CD8-positive, alpha-beta memory T cell (primary cell): Measurements from ENCODE around the gene SNX7. TPM values are rescaled to one million over a fixed set of nuclear protein-coding genes. Genes with fewer than 3 reads are reported as not detected.

ENCODE experiments used
- CTCF ChIA-PET: fragments of 350-600 bp; sonication (Branson Sonifier 250); formaldehyde crosslinking; loops from one replicate; lab custom pipeline; 2021; ENCODE audit warnings: antibody characterized with exemption; lab: Charles Lee
- POLR2A ChIA-PET: fragments of 350-600 bp; sonication (Branson Sonifier 250); formaldehyde crosslinking; loops from one replicate; lab custom pipeline; 2021; ENCODE audit warnings: antibody characterized with exemption; lab: Charles Lee
- DNase-seq, 5 donors: peaks; one replicate each; pipeline versions ENCODE4 v3.0.0 to v3.0.0-alpha.2; 2020 to 2022; ENCODE audit warnings: mixed read lengths in 1 of 5
- H3K27ac ChIP-seq: one replicate; pipeline ENCODE4 v1.7.0; 2013; ENCODE audit warnings: low read depth, mild to moderate bottlenecking, low read length, moderate library complexity
- H3K27me3 ChIP-seq: 2 replicates; pipeline ENCODE4 v1.7.0; 2013; ENCODE audit warnings: low read length, mild to moderate bottlenecking; ENCODE audit not compliant: insufficient read depth, poor library complexity, severe bottlenecking
- H3K36me3 ChIP-seq: 2 replicates; pipeline ENCODE4 v1.7.0; 2013; ENCODE audit warnings: mild to moderate bottlenecking, low read length, moderate library complexity; ENCODE audit not compliant: insufficient read depth
- H3K4me1 ChIP-seq: 2 replicates; pipeline ENCODE4 v1.7.0; 2013; ENCODE audit warnings: mild to moderate bottlenecking, low read length, moderate library complexity; ENCODE audit not compliant: insufficient read depth
- H3K4me3 ChIP-seq: 2 replicates; pipeline ENCODE4 v1.7.0; 2013; ENCODE audit warnings: mild to moderate bottlenecking, low read length
- H3K9me3 ChIP-seq: 2 replicates; pipeline ENCODE4 v1.7.0; 2013; ENCODE audit warnings: mild to moderate bottlenecking, low read length
- H3K27ac Mint-ChIP-seq, 8 donors: one replicate each; pipeline ENCODE4 v1.8.0; 2020 to 2021; ENCODE audit warnings: mixed read lengths in 8 of 8, mild to moderate bottlenecking in 6 of 8, inconsistent platforms in 3 of 8, moderate library complexity in 3 of 8
- H3K27me3 Mint-ChIP-seq, 2 donors: one replicate each; pipeline ENCODE4 v1.8.0; 2020 to 2021; ENCODE audit warnings: mixed read lengths in 2 of 2, mild to moderate bottlenecking in 1 of 2, moderate library complexity in 1 of 2
- H3K36me3 Mint-ChIP-seq, 3 donors: one replicate each; pipeline ENCODE4 v1.8.0; 2020 to 2021; ENCODE audit warnings: mixed read lengths in 3 of 3, inconsistent platforms in 1 of 3, mild to moderate bottlenecking in 1 of 3
- H3K4me1 Mint-ChIP-seq, 3 donors: one replicate each; pipeline ENCODE4 v1.8.0; 2020 to 2021; ENCODE audit warnings: mixed read lengths in 3 of 3, inconsistent platforms in 1 of 3, mild to moderate bottlenecking in 1 of 3
- H3K4me3 Mint-ChIP-seq, 7 donors: one replicate each; pipeline ENCODE4 v1.8.0; 2020 to 2021; ENCODE audit warnings: mixed read lengths in 7 of 7, mild to moderate bottlenecking in 6 of 7, moderate library complexity in 4 of 7, inconsistent platforms in 2 of 7
- H3K9me3 Mint-ChIP-seq, 5 donors: one replicate each; pipeline ENCODE4 v1.8.0; 2020 to 2022; ENCODE audit warnings: mixed read lengths in 5 of 5, mild to moderate bottlenecking in 3 of 5, moderate library complexity in 2 of 5, inconsistent platforms in 1 of 5
- polyA plus RNA-seq: library from polyadenylated mRNA; unstranded; fragments of 300-500 nt; fragmentation: Illumina TruSeq; gene quantifications from one replicate; pipeline ENCODE4 v1.2.3, GENCODE V29; 2021
- total RNA-seq, 2 experiments: library from RNA; stranded (reverse); gene quantifications; one replicate each; pipeline ENCODE4 v1.2.3, GENCODE V29; 2021

Gene SNX7
- total and polyA plus RNA-seq, 3 experiments from 2014 or later, result 0.11 to 1.3 TPM; not detected in 1

DNA sequence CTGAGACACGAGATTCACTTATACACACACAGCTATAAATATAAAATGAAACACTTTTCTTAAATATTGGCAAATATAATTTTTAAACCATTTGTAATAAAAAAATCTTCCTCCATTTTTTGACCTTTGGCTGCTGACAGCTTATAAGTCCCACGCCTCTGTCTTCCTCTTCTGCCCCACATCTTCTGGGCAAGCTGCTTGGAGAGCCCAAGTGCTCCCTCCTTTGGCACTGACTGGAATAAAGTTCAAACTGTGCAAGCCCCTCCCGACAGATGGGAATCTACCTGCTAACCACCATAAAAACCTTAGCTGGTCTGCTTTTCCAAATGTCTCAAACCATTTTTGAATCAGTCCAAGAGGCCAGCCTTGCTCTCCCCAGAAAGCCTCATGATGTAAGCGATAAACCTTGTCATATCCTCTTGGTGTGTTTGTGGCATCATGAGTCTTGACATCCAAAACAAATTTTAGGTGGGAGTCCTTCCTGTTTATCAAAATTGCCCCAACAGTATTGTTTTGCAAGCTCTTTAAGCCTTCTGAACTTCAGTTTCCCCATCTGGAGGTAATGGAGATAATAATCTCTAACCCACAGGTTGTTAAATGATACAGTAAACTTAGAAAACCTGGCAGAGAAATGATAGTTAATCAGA, 99.8 kb downstream of the SNX7 start:
- Mint-ChIP-seq H3K4me1 (peaks cover 4 to 11% (median 11%) of the 10 kb centered on the region in 3 donors), H3K27ac (no peak overlapping the region), H3K4me3 (no peak overlapping the region), H3K36me3 (peaks cover 0 to 3% (median 0%) of the 10 kb centered on the region in 3 donors), H3K9me3 (no peaks in the 10 kb centered on the region), H3K27me3 (peaks cover 0 to 4% of the 10 kb centered on the region in 2 donors)
- Histone ChIP-seq H3K27me3 (no peaks in the 10 kb centered on the region), H3K27ac (no peak overlapping the region), H3K36me3 (no peaks in the 10 kb centered on the region), H3K4me3 (no peak overlapping the region), H3K9me3 (no peaks in the 10 kb centered on the region), H3K4me1 (no peaks in the 10 kb centered on the region)
- no peak for DNase-seq
- ChIA-PET POLR2A (no interaction called here), CTCF (interaction anchor here (0.5 to 1.1 kb wide), 2 partner anchors 12 to 1482 kb away, joined by 3 read pairs; no protein-coding TSS in a partner anchor)

DNA sequence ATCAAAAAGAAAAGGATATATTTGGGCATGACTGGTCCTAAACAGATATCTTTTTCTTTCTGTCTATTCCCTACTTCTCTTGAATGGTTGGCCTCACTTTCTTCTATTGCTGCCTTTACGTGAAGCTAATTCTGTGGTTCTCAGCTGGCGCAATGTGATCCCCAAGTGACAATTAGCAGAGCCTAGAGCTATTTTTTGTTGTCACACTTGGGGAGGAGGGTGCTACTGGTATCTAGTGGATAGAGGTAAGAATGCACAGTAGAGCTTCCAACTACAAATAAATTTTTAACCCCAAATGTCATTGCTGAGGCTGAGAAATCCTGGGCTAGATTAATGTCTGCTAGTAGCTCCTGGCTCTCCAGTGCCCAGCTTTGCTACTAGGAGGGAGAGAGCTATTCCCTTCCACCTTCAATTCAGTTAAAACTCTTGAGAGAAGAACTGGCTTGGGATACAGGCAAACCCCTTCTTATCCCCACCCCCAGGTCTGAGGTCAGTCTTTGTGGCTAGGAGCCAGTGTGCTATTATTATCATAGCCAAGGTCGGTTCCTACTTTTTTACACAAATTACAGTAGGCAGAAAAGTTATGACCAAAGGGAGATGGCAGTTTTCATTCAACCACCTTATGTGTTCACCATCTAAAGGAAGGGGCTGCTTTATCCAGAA, 102.1 kb downstream of the SNX7 start:
- H3K36me3 Mint-ChIP-seq, result peaks cover 0 to 3% (median 0%) of the 10 kb centered on the region in 3 donors
- Histone ChIP-seq H3K9me3 (no peaks in the 10 kb centered on the region), H3K27me3 (no peaks in the 10 kb centered on the region), H3K27ac (no peak overlapping the region), H3K4me1 (no peaks in the 10 kb centered on the region), H3K36me3 (no peaks in the 10 kb centered on the region), H3K4me3 (no peak overlapping the region)
- no peak overlapping the region for H3K4me3 Mint-ChIP-seq
- ChIA-PET CTCF (no interaction called here), POLR2A (no interaction called here)
- H3K9me3 Mint-ChIP-seq, result no peaks in the 10 kb centered on the region
- peaks cover 4 to 11% (median 11%) of the 10 kb centered on the region in 3 donors for H3K4me1 Mint-ChIP-seq
- no peak overlapping the region for H3K27ac Mint-ChIP-seq
- H3K27me3 Mint-ChIP-seq, result peaks cover 0 to 6% of the 10 kb centered on the region in 2 donors
- no peak for DNase-seq

DNA sequence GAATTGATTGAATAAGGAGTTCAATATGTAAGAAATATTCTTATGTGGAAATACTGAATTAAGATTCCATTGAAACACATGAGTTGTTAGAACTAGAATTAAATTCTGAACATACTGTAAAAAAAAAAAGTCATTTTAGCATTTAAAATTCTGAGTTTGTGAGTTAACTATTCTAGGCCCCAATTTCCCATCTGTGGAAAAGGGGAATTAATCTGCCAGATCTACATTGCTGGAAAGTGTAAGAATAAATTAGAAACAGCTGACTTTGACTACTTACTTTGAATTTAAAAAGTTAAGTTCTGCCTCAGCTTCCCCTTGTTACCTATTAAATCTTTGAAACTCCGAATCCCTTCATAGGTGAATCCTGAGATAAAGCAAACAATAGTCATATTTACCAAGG, 103.0 kb downstream of the SNX7 start:
- Histone ChIP-seq H3K4me1 (no peaks in the 10 kb centered on the region), H3K4me3 (no peak overlapping the region), H3K27ac (no peak overlapping the region), H3K36me3 (no peaks in the 10 kb centered on the region), H3K9me3 (no peaks in the 10 kb centered on the region), H3K27me3 (no peaks in the 10 kb centered on the region)
- Mint-ChIP-seq H3K27ac (no peak overlapping the region), H3K4me3 (no peak overlapping the region), H3K36me3 (peaks cover 0 to 3% (median 0%) of the 10 kb centered on the region in 3 donors), H3K27me3 (peaks cover 3 to 6% of the 10 kb centered on the region in 2 donors), H3K9me3 (no peaks in the 10 kb centered on the region), H3K4me1 (peaks cover 4 to 11% (median 11%) of the 10 kb centered on the region in 3 donors)
- DNase-seq, result no peak
- ChIA-PET CTCF (no interaction called here), POLR2A (no interaction called here)

DNA sequence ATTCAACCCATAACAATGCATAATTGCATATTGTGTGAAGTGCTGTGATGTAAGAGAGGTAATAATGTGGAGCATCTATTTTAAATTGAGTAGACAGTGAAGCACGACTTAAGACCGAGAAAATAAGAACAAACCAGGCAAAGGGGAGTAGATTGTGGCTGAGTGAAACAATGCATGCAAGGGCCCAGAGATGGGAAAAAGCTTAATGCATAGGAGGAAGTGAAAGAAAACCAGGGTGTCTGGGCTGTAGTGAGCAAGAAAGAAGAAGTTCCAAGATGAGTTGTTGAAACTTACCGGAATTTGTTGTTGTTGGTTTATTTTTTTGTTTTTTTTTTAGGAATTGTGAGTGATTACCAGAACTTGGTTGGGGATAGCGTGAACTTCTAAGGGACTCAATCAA, 104.7 kb downstream of the SNX7 start:
- Histone ChIP-seq H3K4me3 (no peak overlapping the region), H3K4me1 (no peaks in the 10 kb centered on the region), H3K9me3 (no peaks in the 10 kb centered on the region), H3K27me3 (no peaks in the 10 kb centered on the region), H3K27ac (no peak overlapping the region), H3K36me3 (no peaks in the 10 kb centered on the region)
- no peak overlapping the region for H3K27ac Mint-ChIP-seq
- H3K27me3 Mint-ChIP-seq, result peaks cover 3 to 9% of the 10 kb centered on the region in 2 donors
- H3K9me3 Mint-ChIP-seq, result no peaks in the 10 kb centered on the region
- no peak overlapping the region for H3K4me3 Mint-ChIP-seq
- POLR2A ChIA-PET, result no interaction called here
- CTCF ChIA-PET, result no interaction called here
- H3K4me1 Mint-ChIP-seq, result peaks cover 3 to 11% (median 10%) of the 10 kb centered on the region in 3 donors
- no peak for DNase-seq
- peaks cover 0 to 3% (median 0%) of the 10 kb centered on the region in 3 donors for H3K36me3 Mint-ChIP-seq

DNA sequence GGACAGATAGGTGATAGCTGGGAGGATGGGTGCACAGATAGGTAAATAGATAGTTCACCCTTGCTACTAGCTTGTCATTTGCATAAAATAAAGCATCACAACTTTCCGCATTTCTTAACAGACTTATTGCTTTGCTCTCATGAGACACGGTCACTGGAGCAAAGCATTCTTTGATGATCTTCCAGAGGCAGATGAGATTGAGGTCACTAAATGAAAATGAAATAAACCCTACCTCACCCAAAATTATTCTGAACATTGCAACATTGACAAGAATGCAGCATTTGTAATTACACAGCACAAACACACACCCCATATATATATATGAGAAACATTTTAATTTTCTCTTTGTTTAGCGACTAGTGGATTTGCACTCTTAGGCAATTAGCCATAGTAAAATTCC, 107.6 kb downstream of the SNX7 start:
- Histone ChIP-seq H3K9me3 (no peaks in the 10 kb centered on the region), H3K36me3 (no peaks in the 10 kb centered on the region), H3K27ac (no peak overlapping the region), H3K27me3 (no peaks in the 10 kb centered on the region), H3K4me3 (no peak overlapping the region), H3K4me1 (no peaks in the 10 kb centered on the region)
- no peaks in the 10 kb centered on the region for H3K9me3 Mint-ChIP-seq
- H3K36me3 Mint-ChIP-seq, result peaks cover 0 to 3% (median 0%) of the 10 kb centered on the region in 3 donors
- no peaks in the 10 kb centered on the region for H3K4me1 Mint-ChIP-seq
- ChIA-PET CTCF (no interaction called here), POLR2A (no interaction called here)
- H3K27me3 Mint-ChIP-seq, result peaks cover 9 to 12% of the 10 kb centered on the region in 2 donors
- H3K27ac Mint-ChIP-seq, result no peak overlapping the region
- no peak overlapping the region for H3K4me3 Mint-ChIP-seq
- DNase-seq, result no peak

DNA sequence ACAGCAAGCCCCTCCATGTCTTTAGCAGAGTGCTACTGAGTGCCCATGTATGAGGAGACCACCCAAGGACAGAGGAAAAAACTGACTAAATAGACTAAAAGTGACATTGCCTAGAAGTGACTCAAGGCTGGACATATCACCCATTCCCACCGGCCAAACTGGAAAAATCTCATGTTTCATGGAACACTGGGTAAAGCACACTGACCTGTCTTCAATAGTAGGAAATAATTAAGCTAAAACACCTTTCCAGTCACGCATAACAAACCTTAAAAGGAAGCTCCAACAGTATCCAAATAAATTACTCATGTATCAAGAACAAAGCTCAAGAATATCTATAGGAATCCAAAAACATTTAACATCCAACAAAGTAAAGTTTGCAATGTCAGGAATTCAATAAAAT, 120.4 kb downstream of the SNX7 start:
- peaks cover 3 to 48% of the 10 kb centered on the region in 2 donors for H3K27me3 Mint-ChIP-seq
- H3K4me1 ChIP-seq, result no peaks in the 10 kb centered on the region
- CTCF ChIA-PET, result no interaction called here
- H3K9me3 Mint-ChIP-seq, result peaks cover 5 to 16% (median 6%) of the 10 kb centered on the region in 5 donors
- H3K27ac ChIP-seq, result no peak overlapping the region
- peaks cover 0 to 13% (median 2%) of the 10 kb centered on the region in 3 donors for H3K36me3 Mint-ChIP-seq
- no peak for DNase-seq
- POLR2A ChIA-PET, result no interaction called here
- no peak overlapping the region for H3K4me3 Mint-ChIP-seq
- H3K27me3 ChIP-seq, result no peaks in the 10 kb centered on the region
- H3K36me3 ChIP-seq, result no peaks in the 10 kb centered on the region
- H3K9me3 ChIP-seq, result no peaks in the 10 kb centered on the region
- no peak overlapping the region for H3K4me3 ChIP-seq
- H3K4me1 Mint-ChIP-seq, result no peaks in the 10 kb centered on the region
- H3K27ac Mint-ChIP-seq, result no peak overlapping the region

DNA sequence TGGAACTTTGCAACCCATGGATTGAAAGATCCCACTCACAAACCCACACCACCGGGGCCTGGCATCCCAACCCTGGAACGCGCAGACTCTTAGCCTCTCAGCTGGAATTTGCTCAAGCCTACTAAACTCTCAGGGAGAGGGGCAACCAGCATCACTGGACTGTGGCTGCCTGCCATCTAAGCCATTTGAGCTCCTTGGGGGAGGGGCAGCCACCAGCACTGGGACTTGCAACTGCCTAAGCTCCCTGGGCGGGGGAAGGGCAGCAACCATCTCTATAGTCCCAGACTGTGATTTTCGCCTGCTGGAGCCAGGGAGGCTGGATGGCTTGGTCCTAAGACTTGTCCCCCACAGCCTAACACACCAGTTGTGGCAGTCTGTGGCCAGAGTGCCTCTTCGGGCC, 122.3 kb downstream of the SNX7 start:
- peaks cover 5 to 16% (median 6%) of the 10 kb centered on the region in 5 donors for H3K9me3 Mint-ChIP-seq
- H3K27ac Mint-ChIP-seq, result no peak overlapping the region
- H3K36me3 Mint-ChIP-seq, result peaks cover 0 to 14% (median 2%) of the 10 kb centered on the region in 3 donors
- Histone ChIP-seq H3K4me1 (no peaks in the 10 kb centered on the region), H3K9me3 (no peaks in the 10 kb centered on the region), H3K27ac (no peak overlapping the region), H3K27me3 (no peaks in the 10 kb centered on the region), H3K4me3 (no peak overlapping the region), H3K36me3 (no peaks in the 10 kb centered on the region)
- peaks cover 5 to 41% of the 10 kb centered on the region in 2 donors for H3K27me3 Mint-ChIP-seq
- no peak for DNase-seq
- H3K4me1 Mint-ChIP-seq, result no peaks in the 10 kb centered on the region
- POLR2A ChIA-PET, result no interaction called here
- H3K4me3 Mint-ChIP-seq, result no peak overlapping the region
- CTCF ChIA-PET, result interaction anchor here (2.2 kb wide), 1 partner anchor 10 kb away, joined by 6 read pairs; no protein-coding TSS in a partner anchor

DNA sequence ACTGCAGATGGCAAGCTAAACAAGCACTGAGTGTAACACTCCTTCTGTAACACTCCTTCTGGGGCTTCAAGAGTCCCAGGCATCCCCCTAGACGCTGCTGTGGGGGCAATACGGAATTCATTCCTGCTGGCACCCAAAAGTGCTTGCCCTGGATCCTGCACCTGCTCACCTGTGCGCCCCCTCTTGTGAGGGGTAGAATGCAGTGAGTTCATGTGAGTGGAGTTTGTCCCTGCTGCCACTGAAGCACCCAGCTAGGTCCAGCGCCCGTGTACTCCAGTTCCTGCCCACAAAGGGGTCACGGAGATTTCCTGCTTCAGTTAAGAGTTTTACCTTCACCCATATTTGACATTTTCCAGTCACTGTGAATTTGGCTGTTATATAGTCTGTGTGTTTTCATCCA, 130.0 kb downstream of the SNX7 start:
- Histone ChIP-seq H3K9me3 (no peaks in the 10 kb centered on the region), H3K4me3 (no peak overlapping the region), H3K27ac (no peak overlapping the region), H3K4me1 (no peaks in the 10 kb centered on the region), H3K36me3 (no peaks in the 10 kb centered on the region), H3K27me3 (no peaks in the 10 kb centered on the region)
- ChIA-PET POLR2A (no interaction called here), CTCF (no interaction called here)
- H3K4me1 Mint-ChIP-seq, result peaks cover 2 to 14% (median 8%) of the 10 kb centered on the region in 3 donors
- peaks cover 2 to 4% of the 10 kb centered on the region in 2 donors for H3K27me3 Mint-ChIP-seq
- no peak overlapping the region for H3K4me3 Mint-ChIP-seq
- H3K36me3 Mint-ChIP-seq, result peaks cover 0 to 4% (median 1%) of the 10 kb centered on the region in 3 donors
- H3K9me3 Mint-ChIP-seq, result peaks cover 0 to 6% (median 2%) of the 10 kb centered on the region in 5 donors
- DNase-seq, result no peak
- H3K27ac Mint-ChIP-seq, result no peak overlapping the region
